K562 (cell line): ENCODE data around the gene BMF.

Experiments
- CBFB ChIP-seq: sonication (generic); formaldehyde crosslinking; IDR thresholded peaks from 2 replicates; pipeline ENCODE4 v1.4.0; 2020; ENCODE audit warnings: mild to moderate bottlenecking, missing genetic modification reagents
- GATAD2A ChIP-seq: fragments of 450-650 bp; IDR thresholded peaks from 2 replicates; pipeline ENCODE4 v1.6.1; 2017
- NCOA1 ChIP-seq: fragments of 450-650 bp; IDR thresholded peaks from 2 replicates; pipeline ENCODE4 v1.6.1; 2016; ENCODE audit warnings: low read depth
- POLR2A ChIP-seq: fragments of 450-650 bp; conservative IDR thresholded peaks from 2 replicates; pipeline ENCODE4 v1.6.1; 2016
- RFX7 ChIP-seq: fragments of 250-450 bp; sonication (Bioruptor Pico); IDR thresholded peaks from 2 replicates; pipeline ENCODE4 v1.5.1; 2021; ENCODE audit warnings: mild to moderate bottlenecking
- YBX1 ChIP-seq: fragments of 450-650 bp; IDR thresholded peaks from 2 replicates; pipeline ENCODE4 v1.7.1; 2016; ENCODE audit warnings: mild to moderate bottlenecking
- ZNF146 ChIP-seq: IDR thresholded peaks from one replicate; pipeline ENCODE4 v1.6.1; 2018; ENCODE audit warnings: missing compliant biosample characterization; ENCODE audit not compliant: unreplicated experiment
- ZNF197 ChIP-seq: fragments of 200-800 bp; sonication (Bioruptor generic); IDR thresholded peaks from 2 replicates; pipeline ENCODE4 v1.6.1; 2016; ENCODE audit warnings: low read depth, missing genetic modification characterization, missing compliant biosample characterization
- ZNF707 ChIP-seq: fragments of 250-450 bp; sonication (Bioruptor Pico); conservative IDR thresholded peaks from 2 replicates; pipeline ENCODE4 v1.8.0; 2022; ENCODE audit warnings: inconsistent platforms, mild to moderate bottlenecking, moderate library complexity
- TF ChIP-seq, protein P1 (sequence below): fragments of 150-350 bp; IDR thresholded peaks from 2 replicates; pipeline ENCODE4 v1.6.1; 2014; ENCODE audit warnings: low read depth, mild to moderate bottlenecking, low read length, borderline replicate concordance
- TF ChIP-seq, protein P2 (sequence below), 3 experiments: IDR thresholded peaks in 2 of 3; conservative IDR thresholded peaks in 1 of 3; 2 replicates each; pipeline ENCODE4 v1.5.1; 2011 to 2012; ENCODE audit warnings: low read length in 3 of 3, mild to moderate bottlenecking in 3 of 3, control low read depth in 2 of 3, improper control_type of control experiment in 1 of 3, inconsistent platforms in 1 of 3, low read depth in 1 of 3, mixed read lengths in 1 of 3, moderate library complexity in 1 of 3; ENCODE audit not compliant: insufficient read depth in 2 of 3
- TF ChIP-seq, protein P3 (sequence below), 2 experiments: fragments of 450-650 bp; IDR thresholded peaks; 2 replicates each; pipeline ENCODE4 v1.6.1; 2016; ENCODE audit warnings: mild to moderate bottlenecking in 2 of 2, borderline replicate concordance in 1 of 2, low read depth in 1 of 2, moderate library complexity in 1 of 2
- TF ChIP-seq, protein P4 (sequence below): fragments of 450-650 bp; IDR thresholded peaks from 2 replicates; pipeline ENCODE4 v1.6.1; 2016; ENCODE audit warnings: borderline replicate concordance

DNA sequence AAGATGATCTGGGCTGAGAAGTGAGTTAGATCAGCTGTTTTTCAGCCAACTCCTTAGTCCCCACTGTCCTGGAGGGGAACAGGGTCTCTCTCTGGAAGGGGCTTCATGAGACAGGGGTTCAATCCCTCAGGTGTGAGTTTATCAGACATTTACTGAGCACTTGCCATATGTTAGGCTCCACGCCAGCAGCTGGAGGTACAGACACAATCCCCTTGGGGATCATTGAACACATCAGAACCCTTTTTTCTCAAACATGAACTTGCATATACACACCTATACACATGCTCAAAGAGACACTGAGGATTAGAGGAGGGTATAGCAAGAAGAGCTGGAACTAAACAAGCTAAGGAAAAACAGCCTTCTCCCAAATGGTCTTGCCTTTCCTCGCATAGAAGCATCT is 5.5 kb upstream of the BMF start:
- TF ChIP-seq, protein P1, sequence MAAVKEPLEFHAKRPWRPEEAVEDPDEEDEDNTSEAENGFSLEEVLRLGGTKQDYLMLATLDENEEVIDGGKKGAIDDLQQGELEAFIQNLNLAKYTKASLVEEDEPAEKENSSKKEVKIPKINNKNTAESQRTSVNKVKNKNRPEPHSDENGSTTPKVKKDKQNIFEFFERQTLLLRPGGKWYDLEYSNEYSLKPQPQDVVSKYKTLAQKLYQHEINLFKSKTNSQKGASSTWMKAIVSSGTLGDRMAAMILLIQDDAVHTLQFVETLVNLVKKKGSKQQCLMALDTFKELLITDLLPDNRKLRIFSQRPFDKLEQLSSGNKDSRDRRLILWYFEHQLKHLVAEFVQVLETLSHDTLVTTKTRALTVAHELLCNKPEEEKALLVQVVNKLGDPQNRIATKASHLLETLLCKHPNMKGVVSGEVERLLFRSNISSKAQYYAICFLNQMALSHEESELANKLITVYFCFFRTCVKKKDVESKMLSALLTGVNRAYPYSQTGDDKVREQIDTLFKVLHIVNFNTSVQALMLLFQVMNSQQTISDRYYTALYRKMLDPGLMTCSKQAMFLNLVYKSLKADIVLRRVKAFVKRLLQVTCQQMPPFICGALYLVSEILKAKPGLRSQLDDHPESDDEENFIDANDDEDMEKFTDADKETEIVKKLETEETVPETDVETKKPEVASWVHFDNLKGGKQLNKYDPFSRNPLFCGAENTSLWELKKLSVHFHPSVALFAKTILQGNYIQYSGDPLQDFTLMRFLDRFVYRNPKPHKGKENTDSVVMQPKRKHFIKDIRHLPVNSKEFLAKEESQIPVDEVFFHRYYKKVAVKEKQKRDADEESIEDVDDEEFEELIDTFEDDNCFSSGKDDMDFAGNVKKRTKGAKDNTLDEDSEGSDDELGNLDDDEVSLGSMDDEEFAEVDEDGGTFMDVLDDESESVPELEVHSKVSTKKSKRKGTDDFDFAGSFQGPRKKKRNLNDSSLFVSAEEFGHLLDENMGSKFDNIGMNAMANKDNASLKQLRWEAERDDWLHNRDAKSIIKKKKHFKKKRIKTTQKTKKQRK, result no peak
- TF ChIP-seq ZNF146 (CRISPR knock-in tag), result no peak
- TF ChIP-seq YBX1, result no peak
- TF ChIP-seq, protein P2, sequence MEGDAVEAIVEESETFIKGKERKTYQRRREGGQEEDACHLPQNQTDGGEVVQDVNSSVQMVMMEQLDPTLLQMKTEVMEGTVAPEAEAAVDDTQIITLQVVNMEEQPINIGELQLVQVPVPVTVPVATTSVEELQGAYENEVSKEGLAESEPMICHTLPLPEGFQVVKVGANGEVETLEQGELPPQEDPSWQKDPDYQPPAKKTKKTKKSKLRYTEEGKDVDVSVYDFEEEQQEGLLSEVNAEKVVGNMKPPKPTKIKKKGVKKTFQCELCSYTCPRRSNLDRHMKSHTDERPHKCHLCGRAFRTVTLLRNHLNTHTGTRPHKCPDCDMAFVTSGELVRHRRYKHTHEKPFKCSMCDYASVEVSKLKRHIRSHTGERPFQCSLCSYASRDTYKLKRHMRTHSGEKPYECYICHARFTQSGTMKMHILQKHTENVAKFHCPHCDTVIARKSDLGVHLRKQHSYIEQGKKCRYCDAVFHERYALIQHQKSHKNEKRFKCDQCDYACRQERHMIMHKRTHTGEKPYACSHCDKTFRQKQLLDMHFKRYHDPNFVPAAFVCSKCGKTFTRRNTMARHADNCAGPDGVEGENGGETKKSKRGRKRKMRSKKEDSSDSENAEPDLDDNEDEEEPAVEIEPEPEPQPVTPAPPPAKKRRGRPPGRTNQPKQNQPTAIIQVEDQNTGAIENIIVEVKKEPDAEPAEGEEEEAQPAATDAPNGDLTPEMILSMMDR (IDR thresholded peaks at IDR 0.05 in 2 of 3, conservative IDR thresholded peaks at IDR 0.05 in 1 of 3; ENCODE audit: insufficient read depth in 2 of 3, low read depth in 1 of 3, low read length in 3 of 3), result no peak
- TF ChIP-seq, protein P3, sequence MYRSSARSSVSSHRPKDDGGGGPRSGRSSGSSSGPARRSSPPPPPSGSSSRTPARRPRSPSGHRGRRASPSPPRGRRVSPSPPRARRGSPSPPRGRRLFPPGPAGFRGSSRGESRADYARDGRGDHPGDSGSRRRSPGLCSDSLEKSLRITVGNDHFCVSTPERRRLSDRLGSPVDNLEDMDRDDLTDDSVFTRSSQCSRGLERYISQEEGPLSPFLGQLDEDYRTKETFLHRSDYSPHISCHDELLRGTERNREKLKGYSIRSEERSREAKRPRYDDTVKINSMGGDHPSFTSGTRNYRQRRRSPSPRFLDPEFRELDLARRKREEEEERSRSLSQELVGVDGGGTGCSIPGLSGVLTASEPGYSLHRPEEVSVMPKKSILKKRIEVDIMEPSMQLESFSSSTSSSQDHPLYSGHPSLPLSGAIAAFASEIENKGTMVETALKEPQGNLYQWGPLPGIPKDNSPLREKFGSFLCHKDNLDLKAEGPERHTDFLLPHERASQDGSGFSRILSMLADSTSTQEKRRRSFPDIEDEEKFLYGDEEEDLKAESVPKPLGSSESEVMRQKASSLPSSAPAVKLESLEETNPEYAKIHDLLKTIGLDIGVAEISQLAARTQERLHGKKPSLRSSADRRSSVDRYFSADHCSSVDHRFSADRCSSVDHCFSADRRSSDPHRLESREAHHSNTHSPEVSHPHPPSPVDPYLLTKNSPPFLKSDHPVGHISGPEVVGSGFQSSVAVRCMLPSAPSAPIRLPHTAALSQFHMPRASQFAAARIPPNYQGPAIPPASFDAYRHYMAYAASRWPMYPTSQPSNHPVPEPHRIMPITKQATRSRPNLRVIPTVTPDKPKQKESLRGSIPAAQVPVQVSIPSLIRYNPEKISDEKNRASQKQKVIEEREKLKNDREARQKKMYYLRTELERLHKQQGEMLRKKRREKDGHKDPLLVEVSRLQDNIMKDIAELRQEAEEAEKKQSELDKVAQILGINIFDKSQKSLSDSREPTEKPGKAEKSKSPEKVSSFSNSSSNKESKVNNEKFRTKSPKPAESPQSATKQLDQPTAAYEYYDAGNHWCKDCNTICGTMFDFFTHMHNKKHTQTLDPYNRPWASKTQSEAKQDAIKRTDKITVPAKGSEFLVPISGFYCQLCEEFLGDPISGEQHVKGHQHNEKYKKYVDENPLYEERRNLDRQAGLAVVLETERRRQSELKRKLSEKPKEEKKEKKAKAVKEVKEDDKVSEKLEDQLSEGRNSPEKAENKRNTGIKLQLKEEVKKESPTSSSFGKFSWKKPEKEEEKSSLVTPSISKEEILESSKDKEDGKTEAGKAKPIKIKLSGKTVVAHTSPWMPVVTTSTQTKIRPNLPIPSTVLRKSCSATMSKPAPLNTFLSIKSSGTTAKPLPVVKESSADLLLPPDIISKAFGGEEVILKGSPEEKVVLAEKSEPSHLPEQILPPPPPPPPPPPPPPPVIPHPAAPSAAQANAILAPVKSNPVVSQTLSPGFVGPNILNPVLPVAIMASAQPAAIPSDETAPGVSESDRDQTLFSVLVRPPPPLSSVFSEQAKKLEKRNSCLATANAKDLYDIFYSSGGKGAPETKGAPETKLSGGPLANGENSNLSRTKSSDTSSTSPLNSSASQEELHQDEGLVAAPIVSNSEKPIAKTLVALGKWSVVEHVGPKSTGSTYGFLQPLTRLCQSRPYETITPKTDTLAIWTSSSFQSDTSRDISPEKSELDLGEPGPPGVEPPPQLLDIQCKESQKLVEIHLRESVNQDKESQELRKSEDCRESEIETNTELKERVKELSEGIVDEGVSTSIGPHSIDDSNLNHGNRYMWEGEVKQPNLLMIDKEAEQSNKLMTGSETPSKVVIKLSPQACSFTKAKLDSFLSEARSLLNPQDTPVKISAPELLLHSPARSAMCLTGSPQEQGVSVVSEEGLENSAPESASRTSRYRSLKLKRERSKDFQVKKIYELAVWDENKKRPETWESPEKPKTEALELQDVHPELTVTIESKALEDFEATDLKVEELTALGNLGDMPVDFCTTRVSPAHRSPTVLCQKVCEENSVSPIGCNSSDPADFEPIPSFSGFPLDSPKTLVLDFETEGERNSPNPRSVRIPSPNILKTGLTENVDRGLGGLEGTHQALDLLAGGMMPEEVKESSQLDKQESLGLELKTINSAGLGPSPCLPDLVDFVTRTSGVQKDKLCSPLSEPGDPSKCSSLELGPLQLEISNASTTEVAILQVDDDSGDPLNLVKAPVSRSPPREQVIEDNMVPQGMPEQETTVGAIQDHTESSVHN (IDR thresholded peaks at IDR 0.05; ENCODE audit: borderline replicate concordance in 1 of 2, low read depth in 1 of 2), result no peak
- TF ChIP-seq CBFB (CRISPR knock-in tag), result no peak
- no peak for TF ChIP-seq ZNF197
- TF ChIP-seq ZNF707, result no peak
- no peak for TF ChIP-seq NCOA1
- no peak for TF ChIP-seq RFX7
- TF ChIP-seq POLR2A, result no peak
- TF ChIP-seq, protein P4, sequence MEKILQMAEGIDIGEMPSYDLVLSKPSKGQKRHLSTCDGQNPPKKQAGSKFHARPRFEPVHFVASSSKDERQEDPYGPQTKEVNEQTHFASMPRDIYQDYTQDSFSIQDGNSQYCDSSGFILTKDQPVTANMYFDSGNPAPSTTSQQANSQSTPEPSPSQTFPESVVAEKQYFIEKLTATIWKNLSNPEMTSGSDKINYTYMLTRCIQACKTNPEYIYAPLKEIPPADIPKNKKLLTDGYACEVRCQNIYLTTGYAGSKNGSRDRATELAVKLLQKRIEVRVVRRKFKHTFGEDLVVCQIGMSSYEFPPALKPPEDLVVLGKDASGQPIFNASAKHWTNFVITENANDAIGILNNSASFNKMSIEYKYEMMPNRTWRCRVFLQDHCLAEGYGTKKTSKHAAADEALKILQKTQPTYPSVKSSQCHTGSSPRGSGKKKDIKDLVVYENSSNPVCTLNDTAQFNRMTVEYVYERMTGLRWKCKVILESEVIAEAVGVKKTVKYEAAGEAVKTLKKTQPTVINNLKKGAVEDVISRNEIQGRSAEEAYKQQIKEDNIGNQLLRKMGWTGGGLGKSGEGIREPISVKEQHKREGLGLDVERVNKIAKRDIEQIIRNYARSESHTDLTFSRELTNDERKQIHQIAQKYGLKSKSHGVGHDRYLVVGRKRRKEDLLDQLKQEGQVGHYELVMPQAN, result no peak
- TF ChIP-seq GATAD2A, result no peak
